Brain pericyte (primary cell): Measurements from ENCODE around the gene IL1RL2.

ENCODE experiments used
- DNase-seq: peaks from one replicate; pipeline ENCODE4 v3.0.0-alpha.2; 2012; ENCODE audit warnings: low read depth, low spot score

The IL1RL2 gene

DNA sequence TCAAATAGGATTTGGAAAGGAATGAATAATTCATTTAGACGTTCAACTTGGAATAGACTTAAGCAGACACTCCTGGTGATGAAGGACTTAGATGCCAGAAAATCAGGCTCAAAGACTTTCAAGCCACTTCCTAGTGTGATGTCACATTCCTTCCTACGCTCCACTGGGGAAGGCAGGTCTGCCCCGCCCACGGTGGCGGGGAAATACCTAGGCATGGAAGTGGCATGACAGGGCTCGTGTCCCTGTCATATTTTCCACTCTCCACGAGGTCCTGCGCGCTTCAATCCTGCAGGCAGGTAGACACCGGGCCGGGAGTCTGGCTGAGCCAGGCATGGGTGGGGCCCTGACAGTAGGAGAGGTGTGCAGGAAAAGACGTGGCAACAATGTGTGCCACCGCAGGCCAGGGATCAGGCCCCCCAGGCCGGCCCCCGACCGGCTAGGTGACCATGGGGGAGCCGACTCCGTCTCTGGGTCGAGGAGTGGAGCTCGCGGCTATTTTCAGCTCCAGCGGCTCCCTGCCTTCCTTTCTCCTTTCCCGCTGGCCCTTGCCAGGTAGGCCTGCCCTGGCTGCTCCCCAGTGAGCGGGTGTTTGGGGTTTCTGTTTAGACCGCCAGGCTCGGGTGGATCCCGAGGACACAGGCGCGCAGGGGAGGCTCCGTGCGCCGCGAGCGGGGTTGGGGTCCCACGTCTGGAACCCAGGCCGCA lies at the start of gene IL1RL2:
Gene IL1RL2, plus strand, starts transcription at position 233 of the 705 bp plus-strand sequence. CDS start 845 bp downstream, outside the sequence.
- DNase-seq, result no peak

DNA sequence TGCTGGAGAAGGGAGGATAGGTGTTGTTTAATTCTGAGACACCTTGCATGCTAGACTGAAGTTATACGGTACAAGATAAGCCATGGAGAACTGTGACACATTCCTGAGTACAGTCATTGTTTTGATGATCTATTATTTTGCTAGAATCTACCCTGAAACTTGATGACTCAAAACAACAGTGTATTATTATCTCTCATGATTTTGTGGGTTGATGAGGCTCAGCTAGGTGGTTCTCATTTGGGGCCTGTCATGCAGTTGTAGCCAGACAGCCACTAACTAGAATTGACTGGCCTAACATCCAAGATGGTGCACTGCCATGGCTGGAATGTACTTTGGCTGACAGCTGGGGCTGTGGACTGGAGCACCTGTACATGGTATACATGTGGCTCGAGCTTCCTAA lies 49.7 kb upstream of the IL1RL2 start:
- no peak for DNase-seq

DNA sequence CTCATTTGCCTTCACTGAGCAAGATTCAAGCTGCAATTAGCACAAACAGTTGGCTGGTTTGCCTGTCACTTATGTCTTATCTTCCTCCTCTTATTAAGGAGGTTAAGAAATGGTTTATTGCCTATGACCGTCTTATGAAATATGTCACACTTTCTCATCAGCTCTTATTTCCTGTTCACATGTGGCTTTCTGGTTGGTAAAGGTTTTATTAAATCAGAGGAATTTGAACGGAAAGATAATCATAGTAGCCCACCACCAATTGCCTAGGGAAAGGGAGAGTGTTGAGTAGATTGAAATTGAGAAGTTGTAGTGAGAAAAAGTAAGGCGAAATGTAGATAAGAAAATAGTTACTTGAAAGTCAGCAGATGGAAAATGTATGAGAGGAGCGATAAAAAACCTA lies 48.5 kb upstream of the IL1RL2 start:
- DNase-seq, result no peak

DNA sequence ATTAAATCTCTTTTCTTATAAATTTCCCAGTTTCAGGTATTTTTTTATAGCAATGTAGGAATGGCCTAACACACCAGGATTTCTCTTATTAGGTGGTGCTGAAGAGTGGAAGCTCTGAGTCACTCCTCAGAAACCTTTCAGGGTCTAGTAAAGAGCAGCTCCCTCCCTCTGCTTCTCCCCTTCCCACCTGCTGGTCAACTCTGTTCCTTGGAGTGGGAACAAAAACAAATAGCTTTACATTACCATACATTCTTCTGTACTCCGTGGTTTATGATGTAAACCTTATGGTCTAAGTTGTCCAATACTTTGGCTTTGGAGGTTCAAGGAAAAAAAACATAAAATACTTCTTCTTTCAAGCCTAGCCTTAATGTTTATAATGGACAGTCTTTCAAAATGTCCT lies 47.0 kb upstream of the IL1RL2 start:
- DNase-seq, result no peak

DNA sequence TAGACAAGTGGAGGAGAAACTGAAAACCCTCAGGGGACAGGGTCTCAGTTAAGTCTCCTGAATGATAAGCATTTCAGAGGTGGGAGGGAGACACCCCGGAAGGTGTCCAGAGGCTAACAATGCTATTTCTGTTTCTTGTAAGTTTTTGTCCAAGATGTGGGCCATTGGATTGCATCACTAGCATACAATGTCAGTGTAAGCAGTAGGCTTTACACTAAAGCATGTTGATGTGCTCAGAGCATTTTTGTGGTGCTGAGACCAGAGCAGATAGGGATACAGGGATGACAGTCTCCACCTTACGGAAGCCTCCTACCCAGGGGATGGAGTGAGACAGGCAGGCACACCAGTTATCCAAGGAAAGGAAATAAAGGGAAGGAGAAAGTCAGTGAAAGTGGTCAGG lies 46.4 kb upstream of the IL1RL2 start:
- no peak for DNase-seq

DNA sequence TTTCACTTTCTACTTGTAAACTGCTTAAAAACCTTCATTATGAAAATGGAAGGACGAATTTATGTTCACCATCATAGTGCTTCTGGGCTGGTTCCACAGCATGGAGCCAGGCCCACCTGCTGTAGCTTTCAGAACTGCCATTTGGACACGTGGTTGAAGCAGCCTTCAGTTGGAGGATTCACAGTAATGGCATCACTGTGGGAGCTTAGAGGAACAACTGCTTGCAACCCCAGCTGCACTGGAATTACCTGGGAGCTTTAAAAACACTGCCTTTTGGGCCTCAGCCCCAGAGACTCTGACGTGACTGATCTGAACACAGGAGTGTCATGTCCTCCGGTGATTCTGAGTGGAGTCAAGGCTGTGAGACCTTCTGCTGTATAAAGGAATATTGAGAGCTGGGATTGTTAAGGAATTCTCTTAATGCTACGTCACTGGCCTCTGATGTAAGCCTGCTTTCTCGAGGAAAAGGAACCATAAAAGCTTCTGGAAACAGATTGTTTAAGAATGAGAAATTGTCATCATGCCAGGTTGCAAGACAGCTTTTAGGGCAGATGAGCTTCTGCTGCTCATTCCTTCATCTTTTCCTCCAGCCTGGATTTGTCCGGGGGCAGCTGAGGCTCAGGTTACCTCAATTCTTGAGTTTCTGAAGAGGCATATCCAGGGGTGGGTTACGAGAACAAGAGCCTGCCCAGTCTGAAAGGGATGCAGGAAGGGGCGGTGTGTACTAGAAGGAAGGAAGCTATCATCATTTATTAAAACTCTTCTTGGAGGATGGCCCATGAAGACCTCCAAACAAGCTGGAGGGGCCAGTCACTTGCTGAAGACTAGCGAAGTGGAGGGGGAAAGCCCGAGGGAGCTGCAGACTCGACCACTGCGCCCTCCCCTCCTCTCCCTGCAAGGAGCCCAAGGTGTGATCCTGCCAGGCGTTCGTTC lies 45.5 kb upstream of the IL1RL2 start:
- DNase-seq, result no peak

DNA sequence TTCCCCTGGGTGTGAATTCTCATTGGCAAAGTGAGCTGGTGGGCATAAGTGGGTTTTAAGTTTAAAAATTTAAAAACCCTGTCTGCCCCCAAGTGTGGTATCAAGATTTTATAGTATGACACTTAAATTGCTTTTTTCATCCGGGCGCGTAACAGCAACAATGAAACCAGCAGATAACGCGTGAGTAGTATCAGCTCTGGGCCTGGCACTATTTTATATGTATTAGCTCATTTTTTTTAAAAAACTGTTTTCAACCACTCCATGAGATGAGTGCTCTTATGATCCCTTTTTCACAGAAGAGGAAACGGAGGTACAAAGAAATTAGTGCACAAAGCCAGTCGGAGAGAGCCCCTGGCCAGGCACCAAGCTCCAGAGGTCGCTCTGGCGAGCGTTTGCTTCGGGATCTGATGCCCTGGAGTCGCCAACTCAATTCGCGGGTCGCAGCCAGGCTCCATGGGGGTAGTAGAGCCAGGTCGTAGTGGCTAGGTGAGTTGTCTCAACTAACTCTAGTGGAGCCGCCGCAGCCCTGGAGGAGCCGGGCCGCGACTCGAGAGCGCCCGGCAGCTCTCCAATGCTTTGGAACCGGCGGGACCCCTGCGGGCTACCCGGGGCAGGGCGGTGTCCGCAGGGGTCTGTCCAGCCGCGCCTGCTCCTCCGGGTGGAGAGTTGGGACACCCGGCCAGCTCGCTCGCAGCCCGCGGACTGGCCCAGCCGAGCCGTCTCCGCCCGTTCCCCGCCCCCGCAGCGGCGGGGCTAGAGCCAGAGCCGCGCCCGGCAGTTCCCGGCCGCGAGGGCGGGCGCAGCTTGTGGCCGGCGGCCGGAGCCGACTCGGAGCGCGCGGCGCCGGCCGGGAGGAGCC lies 44.6 kb upstream of the IL1RL2 start, which contains the start of gene IL1R1:
Gene IL1R1, plus strand, starts transcription at position 777 of the 859 bp plus-strand sequence. CDS start 14,979 bp downstream, outside the sequence.
- DNase-seq, result no peak

DNA sequence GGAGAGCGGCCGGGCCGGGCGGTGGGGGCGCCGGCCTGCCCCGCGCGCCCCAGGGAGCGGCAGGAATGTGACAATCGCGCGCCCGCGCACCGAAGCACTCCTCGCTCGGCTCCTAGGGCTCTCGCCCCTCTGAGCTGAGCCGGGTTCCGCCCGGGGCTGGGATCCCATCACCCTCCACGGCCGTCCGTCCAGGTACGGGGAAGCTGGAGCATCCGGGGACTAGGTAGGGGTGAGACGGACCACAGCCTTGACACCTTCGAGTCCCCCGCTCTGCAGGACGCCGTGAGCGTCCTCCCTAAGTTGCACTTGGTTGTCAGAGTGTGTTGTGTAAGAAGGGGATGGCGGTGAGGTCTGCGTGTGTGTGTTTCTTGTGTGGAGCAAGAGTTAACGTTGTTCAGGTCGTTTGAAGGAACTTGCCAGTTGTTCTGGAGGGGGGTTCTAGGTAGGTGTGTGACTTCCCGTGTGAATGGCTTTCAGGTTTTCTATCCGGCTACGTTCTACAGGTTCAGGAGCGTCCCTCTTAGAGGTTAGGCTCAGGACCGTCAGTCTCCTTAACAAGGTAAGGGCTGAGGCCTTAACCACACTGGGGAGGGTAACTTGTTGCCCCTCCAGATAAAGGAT lies 43.9 kb upstream of the IL1RL2 start:
- DNase-seq, result no peak

DNA sequence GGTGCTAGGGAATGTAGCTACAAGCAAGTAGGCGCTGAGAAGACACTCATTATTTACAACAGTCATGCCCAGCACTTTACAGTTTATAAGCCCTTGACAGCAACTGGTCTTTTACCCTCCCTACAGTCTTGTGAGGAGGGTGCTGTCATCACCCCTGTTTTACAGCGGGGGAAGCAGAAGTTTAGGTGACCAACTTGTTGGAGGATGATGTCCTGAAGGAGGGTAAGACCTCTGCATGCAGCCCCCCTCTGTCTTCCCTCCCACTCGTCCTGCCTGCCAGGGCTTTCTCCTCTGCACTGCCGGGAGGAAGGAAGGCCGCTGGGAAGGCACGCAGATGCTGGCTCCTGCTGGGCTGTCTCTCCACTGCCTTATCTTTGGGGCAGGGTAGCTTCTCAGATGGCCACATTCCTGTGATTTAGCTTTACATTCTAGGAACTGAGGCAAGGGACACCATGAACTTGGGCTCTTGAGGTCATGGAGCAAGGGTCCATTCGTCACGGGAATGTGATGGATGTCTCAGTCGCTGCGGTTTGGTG lies 43.3 kb upstream of the IL1RL2 start:
- DNase-seq, result no peak

DNA sequence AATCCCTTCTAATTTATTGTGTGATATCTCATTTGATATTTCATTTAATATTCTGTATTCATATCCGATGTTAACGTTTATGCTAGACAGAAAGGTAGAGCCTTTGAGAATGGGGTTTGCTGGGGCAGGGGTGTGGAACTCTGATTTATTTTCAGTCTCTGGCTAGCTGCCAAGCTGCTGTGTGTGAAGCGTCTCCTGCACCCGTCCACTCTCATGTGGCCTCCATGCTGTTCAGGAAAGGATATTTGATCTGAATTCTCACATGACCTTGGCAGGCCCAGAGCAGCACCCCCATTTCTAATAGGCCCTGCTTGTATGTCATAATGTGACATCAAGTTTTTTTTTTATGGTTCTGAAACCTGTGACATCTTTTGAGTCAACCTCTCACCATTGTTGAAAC lies 42.7 kb upstream of the IL1RL2 start:
- DNase-seq, result no peak

DNA sequence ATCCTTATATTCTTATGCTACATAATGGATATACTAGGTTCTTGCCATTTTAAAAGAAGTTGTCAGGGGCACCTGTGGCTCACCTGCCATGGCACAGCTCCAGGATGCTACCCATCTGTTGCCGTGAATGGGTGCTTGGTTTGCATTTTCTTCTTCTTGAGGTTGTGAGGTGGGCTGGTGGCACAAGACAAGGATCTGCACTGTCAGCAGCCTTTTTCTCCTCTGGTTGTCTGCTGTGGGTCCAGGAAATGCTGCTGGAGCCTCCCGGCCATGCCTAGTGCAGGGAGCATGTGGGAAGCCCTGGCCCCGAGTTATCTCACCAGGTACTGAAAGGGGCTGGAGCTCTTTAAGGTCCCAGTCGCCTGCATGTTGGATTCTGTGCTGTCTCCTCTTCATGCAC lies 41.7 kb upstream of the IL1RL2 start:
- no peak for DNase-seq

DNA sequence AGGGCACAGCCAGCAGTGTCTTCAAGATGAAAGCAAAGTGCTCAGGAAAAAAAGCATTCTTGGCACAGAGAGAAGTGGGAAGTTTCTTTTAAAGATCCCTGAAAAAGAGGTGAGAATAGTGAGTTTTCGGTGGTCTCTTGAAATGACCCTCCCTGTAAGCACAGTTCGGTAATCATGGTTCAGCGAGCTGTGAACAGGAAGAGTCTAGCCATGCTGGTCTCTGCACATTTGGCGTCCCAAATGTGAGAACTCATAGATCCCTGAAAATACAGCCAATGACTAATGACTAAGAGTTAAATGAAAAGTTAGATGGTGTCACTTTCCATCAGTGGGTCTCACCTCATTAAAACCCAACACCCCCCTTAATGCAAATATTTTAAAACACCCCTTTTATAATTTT lies 40.9 kb upstream of the IL1RL2 start:
- no peak for DNase-seq

DNA sequence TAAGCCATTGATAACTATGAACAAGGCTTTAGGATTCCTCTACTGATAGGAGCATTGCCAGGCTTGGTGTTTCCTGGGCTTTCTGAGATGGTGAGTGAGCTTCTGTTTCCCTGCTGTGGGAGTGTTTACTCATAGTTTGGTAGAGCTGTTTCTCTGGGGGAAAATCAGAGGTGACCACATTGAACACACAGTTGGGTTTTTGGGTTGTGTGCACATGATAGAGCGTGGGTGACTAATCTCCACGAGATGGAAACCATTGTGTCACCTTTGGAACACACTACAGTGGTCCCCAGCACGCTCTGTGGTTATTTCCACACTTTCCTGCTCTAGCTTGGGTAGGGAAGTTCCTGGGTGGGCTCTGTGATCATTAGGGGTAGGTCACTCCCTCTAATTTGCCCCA lies 38.9 kb upstream of the IL1RL2 start:
- no peak for DNase-seq

DNA sequence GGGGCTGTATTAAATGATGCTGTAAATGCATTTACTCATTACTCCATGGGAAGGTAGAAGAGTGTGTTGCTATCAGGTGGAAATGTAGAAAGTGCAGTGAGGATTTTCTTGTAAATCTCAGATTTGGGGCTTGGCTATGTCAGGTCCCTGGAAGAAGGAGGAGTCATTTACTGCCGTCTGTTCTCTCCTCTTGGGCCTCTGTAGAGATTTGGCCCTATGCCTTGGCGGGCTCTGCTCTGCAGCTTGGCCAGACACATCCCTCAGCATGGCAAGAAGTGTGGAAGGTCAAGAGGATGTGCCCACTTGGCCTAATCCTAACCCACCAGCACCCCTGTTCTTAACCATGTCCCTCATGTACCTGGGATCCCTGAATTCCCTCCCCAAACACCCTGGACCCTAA lies 37.6 kb upstream of the IL1RL2 start:
- DNase-seq, result no peak

DNA sequence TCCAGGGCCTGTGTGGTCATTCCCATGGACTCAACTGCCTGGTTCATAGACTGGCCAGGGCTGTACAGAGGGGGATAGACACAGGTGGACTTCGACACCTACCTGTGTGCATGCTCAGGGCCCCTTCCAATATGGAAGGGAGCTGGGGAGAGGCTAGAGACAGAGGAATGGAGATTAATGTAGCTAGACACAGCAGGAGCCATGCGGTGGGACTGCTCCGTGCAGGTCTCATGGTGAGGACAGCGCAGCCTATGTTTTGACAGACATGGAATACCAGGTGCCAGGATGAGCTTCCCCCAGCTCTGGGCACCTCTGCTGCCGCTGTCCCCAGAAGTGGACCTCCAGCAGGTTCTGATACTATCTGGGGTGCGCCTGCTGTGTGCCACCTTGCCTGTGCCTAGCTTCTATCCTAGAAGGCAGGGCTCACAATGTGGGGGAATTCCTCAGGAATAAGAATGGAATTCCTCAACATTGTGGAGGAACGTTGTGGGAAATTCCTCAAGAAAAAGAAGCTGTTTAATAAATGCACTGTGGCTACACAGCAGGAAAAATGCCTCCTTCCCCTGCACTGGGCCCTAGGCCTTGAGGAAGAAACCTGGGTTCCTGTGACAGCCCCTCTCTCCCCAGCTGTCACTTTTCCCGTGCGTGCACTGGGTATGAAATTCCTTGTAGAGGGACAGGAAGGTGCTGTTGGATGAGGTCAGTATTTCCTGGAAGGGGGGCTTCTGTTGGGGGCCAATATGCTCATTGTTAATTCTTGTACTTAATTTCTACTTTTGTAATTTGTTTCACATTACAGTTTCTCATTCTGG lies 37.0 kb upstream of the IL1RL2 start:
- DNase-seq, result no peak

DNA sequence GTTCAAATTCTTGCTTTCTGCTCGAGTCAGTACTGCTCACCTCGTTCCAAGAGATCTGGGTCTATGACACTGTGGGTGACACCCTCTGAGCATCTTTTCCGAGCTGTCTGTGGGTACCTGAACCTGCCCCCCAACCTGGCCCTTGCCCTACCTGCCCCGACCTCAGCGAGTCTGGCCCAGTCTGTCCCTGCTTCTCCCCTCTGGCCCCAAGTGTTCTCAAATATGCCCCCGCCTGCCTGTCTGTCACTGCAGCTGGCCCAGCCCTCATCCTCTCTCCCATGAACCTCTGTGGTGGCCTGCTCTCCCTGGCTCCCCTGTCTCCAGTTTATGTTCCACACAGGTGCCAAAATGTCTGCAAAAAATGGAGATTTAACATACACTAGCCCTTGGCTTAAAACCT lies 32.5 kb upstream of the IL1RL2 start:
- DNase-seq, result no peak

DNA sequence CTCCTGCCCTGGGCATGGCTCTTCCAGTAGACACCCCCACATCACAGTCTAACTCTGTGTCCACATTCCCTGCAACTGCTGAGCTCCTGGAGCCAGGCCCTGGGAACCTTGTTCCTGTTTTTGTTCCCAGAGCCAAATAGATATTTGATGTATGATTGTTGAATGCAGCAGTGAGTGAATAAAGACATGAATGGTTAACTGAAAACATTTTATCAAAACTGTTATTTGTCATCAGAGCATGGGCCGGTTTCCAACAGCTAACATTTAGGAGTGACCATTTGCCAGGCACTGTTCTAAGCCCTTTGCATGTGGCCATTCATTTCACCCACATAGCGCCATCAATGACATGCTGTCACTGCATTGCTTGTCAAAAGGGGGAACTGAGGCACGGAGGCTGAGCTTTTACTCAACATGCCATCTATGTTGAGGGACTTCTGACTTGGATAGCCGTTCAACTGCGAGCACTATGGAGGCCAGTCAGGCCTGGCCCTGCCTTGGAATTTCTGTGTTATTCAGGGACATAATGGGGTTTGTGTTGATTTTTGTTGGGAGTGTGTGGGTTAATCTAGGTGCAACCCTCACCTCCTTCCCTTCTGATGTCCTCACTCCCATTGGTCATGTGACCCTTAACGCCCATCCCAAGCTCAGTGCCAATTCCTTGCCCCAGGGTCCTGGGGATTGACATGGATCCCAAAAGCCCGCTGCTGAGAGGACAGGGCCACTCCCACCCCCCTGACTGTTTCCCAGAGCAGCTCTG lies 31.7 kb upstream of the IL1RL2 start:
- DNase-seq, result no peak

DNA sequence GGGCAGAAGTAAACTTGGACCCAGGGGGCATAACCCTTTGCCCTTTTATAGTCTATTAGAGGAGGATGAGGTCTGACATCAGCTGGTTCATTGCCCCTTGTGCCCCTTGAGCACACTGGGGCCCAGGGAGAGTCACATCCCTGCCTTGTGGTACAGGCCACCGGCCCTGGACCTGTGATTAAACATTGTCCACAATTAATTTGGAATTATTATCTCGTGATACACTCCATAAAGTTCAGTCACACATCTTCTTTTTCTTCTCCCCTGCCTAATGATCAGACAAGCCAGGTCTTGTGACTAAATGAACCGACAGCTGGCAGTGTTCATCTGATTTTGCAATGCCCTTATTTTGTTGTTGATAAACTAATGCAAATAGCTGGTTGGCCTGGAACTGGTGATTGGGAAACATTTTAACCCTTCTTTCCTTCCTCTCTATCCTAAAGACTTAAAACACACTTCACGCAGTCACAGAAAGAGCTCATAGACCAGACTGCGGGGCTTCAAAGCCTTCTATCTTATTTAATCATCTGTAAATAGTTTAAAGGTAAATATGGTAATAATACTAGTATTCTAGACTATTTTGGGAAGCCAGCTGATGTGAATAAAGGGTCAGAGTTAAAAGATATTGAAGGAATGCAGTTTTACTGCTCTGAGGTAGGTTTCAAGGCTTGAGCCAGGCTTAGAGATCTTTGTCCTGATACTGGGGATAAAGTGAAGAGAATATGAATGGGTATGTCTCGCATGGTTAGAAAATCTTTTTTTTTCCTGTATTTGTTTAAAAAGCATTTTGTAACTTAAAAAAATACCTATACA lies 30.9 kb upstream of the IL1RL2 start:
- DNase-seq, result no peak
